Right lobe of liver (tissue), 4 donors: Measurements from ENCODE around the gene NOM1.

Source experiments
- CTCF ChIP-seq, 4 donors: fragments of 200-600 bp in 3 of 4; fragments of 450-650 bp in 1 of 4; IDR thresholded peaks; one replicate each; pipeline versions ENCODE4 v1.5.1 to v1.8.0; 2016 to 2022; ENCODE audit warnings: antibody characterized with exemption in 4 of 4, mild to moderate bottlenecking in 2 of 4
- POLR2A ChIP-seq: fragments of 450-650 bp; IDR thresholded peaks from one replicate; pipeline ENCODE4 v1.6.1; 2017; ENCODE audit warnings: antibody characterized with exemption, mild to moderate bottlenecking
- donor health status: DM: no; HTN: no; CAD: no.
- donor health status: DM: no; HTN: no; CAD: no.
- donor health status: DM: no; HTN: yes; CAD: no.

- TF ChIP-seq CTCF (IDR thresholded peaks at IDR 0.05) (no peak), POLR2A (no peak)
Measured at GRCh38 chr7:156918635-156919034, 30.9 kb upstream of the NOM1 start.
